Chondrocyte (in vitro differentiated cells): ENCODE results near the gene SIRT6. TPM values are rescaled to one million over a fixed set of nuclear protein-coding genes. Genes with fewer than 3 reads are reported as not detected.
"Not testable (repeated sequence)": the region's sequence is repeated elsewhere in the genome, so short reads cannot be mapped to it uniquely, and the experiment has no call there.

ENCODE experiments used
- DNase-seq: peaks from one replicate; pipeline ENCODE4 v3.0.0; 2021; ENCODE audit warnings: mixed read lengths, low spot score
- H3K27ac Mint-ChIP-seq: one replicate; pipeline ENCODE4 v1.8.0; 2021; ENCODE audit warnings: mild to moderate bottlenecking, moderate library complexity, mixed read lengths; ENCODE audit not compliant: unreplicated experiment
- H3K27me3 Mint-ChIP-seq: 2 replicates; pipeline ENCODE4 v1.8.0; 2021; ENCODE audit warnings: low read depth, mixed read lengths
- H3K36me3 Mint-ChIP-seq: 2 replicates; pipeline ENCODE4 v1.8.0; 2021; ENCODE audit warnings: low read depth, mixed read lengths
- H3K4me1 Mint-ChIP-seq: 2 replicates; pipeline ENCODE4 v1.8.0; 2021; ENCODE audit warnings: low read depth, mild to moderate bottlenecking, mixed read lengths
- H3K4me3 Mint-ChIP-seq: one replicate; pipeline ENCODE4 v1.8.0; 2021; ENCODE audit warnings: mild to moderate bottlenecking, moderate library complexity, mixed read lengths; ENCODE audit not compliant: unreplicated experiment
- H3K9me3 Mint-ChIP-seq: 2 replicates; pipeline ENCODE4 v1.8.0; 2021; ENCODE audit warnings: low read depth, mixed read lengths
- CTCF ChIP-seq: fragments of 200-600 bp; sonication (generic); IDR thresholded peaks from 2 replicates; pipeline ENCODE4 v1.5.0; 2021; ENCODE audit warnings: antibody characterized with exemption, mild to moderate bottlenecking, moderate library complexity
- total RNA-seq: library from RNA; stranded (reverse); gene quantifications from 3 replicates; pipeline ENCODE4 v1.2.1, GENCODE V29; 2021

SIRT6 gene
- total RNA-seq, 1 donor from 2014 or later = 21.9 TPM

GRCh38 chr19:4171676-4172075 is 10.7 kb downstream of the SIRT6 start:
- no peak for DNase-seq
- no peaks in the 10 kb centered on the region for H3K9me3 Mint-ChIP-seq
- no peak overlapping the region for H3K4me3 Mint-ChIP-seq
- H3K4me1 Mint-ChIP-seq = no peaks in the 10 kb centered on the region
- H3K27me3 Mint-ChIP-seq = peaks cover 23% of the 10 kb centered on the region
- H3K36me3 Mint-ChIP-seq = peaks cover 3% of the 10 kb centered on the region
- TF ChIP-seq CTCF = no peak
- no peak overlapping the region for H3K27ac Mint-ChIP-seq

- Mint-ChIP-seq H3K27me3 (peaks cover 21% of the 10 kb centered on the region), H3K9me3 (no peaks in the 10 kb centered on the region), H3K4me1 (no peaks in the 10 kb centered on the region), H3K36me3 (no peaks in the 10 kb centered on the region), H3K27ac (no peak overlapping the region), H3K4me3 (no peak overlapping the region)
- no peak for DNase-seq
- no peak for TF ChIP-seq CTCF
Observed at GRCh38 chr19:4164262-4164661, 18.1 kb downstream of the SIRT6 start.

GRCh38 chr19:4161415-4162077 is 20.8 kb downstream of the SIRT6 start:
- Mint-ChIP-seq H3K27ac (no peak overlapping the region), H3K27me3 (peaks cover 9% of the 10 kb centered on the region), H3K36me3 (no peaks in the 10 kb centered on the region), H3K4me1 (no peaks in the 10 kb centered on the region), H3K4me3 (no peak overlapping the region), H3K9me3 (no peaks in the 10 kb centered on the region)
- TF ChIP-seq CTCF = no peak
- no peak for DNase-seq

- not testable (repeated sequence) for DNase-seq, H3K9me3 Mint-ChIP-seq, H3K36me3 Mint-ChIP-seq, H3K27ac Mint-ChIP-seq, H3K4me3 Mint-ChIP-seq, H3K4me1 Mint-ChIP-seq
- H3K27me3 Mint-ChIP-seq = peaks cover 17% of the 10 kb centered on the region
Observed at GRCh38 chr19:4157971-4158370, 24.4 kb downstream of the SIRT6 start.

GRCh38 chr19:4157164-4157563 is 25.2 kb downstream of the SIRT6 start:
- Mint-ChIP-seq H3K36me3 (no peaks in the 10 kb centered on the region), H3K9me3 (no peaks in the 10 kb centered on the region), H3K4me1 (no peaks in the 10 kb centered on the region), H3K27me3 (peaks cover 21% of the 10 kb centered on the region), H3K27ac (no peak overlapping the region), H3K4me3 (no peak overlapping the region)
- no peak for DNase-seq
- no peak for TF ChIP-seq CTCF

GRCh38 chr19:4154571-4155312 is 27.6 kb downstream of the SIRT6 start:
- no peak overlapping the region for H3K4me3 Mint-ChIP-seq
- H3K27me3 Mint-ChIP-seq = peaks cover 26% of the 10 kb centered on the region
- H3K36me3 Mint-ChIP-seq = no peaks in the 10 kb centered on the region
- peaks cover under 1% of the 10 kb centered on the region for H3K4me1 Mint-ChIP-seq
- no peak for TF ChIP-seq CTCF
- DNase-seq = no peak
- no peak overlapping the region for H3K27ac Mint-ChIP-seq
- H3K9me3 Mint-ChIP-seq = no peaks in the 10 kb centered on the region
